Posterior vena cava (tissue), 2 donors: ENCODE data around the gene COQ8B. TPM values are rescaled to one million over a fixed set of nuclear protein-coding genes. Genes with fewer than 3 reads are reported as not detected.

ENCODE experiments used
- DNase-seq: peaks from one replicate; pipeline ENCODE4 v3.0.0-alpha.2; 2020; ENCODE audit warnings: low spot score
- intact Hi-C, 2 donors: fragments of 100-400 bp; cut with DNase I; formaldehyde crosslinking; loops; one replicate each; pipeline versions ENCODE4 v1.14.1 to v1.14.2; 2022 to 2023
- total RNA-seq, 2 donors: library from RNA; stranded (reverse); fragmentation: NEBNext Ultra II Directional; extraction: Animal tissue kit (Norgen Biotek cat#: 25700); gene quantifications; one replicate each; pipeline ENCODE4 v1.2.1, GENCODE V29; 2021
- donor health status: DM: yes; HTN: yes; CAD: no.
- donor health status: DM: yes; HTN: yes; CAD: no.

Gene COQ8B
- total RNA-seq, 2 donors from 2014 or later: 21.5 to 29.9 TPM

DNA sequence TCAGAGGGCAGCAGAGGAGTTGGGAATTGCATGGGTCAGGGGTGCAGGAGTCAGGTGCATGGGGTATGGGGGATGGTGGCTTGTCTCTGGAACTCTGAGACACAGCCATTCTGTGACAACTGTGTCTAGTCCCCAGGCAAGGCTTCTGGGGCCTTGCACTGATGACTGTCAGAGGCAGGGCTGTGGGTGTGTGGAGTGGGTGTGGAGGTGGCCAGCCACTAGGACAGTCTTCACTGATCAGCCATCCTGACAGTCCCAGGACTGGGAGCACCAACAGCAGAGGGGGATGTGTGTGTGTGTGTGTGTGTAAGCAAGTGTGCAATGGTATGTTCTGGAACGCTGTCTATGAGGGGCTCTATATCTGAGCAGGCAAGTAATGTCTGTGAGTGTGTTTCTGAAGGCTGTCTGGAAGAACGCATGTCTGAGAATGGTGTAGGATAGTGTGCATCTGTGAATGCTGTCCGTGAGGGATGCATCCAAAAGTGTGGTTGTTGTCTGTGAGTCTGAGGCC, 31.6 kb downstream of the COQ8B start:
- intact Hi-C loops: no loop called here
- no peak for DNase-seq

DNA sequence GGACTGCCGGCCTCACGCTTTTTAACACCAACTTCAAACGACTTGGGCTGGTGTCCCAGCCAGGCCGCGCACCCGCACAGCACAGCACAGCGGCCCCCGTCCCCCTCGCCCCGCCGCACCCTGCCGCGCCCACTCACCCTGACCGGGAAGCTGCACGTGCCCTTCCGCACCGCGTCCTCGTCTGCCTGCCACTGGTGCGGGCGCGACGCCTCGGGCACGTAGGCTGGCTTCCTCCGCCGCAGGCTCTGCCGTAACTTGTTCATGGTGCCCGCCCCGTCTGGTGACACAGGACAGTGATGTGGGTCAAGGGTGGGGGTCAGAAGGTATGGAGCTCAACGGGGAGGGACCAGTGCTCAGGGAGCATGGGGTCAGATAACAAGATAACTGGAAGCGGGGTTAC, 32.4 kb downstream of the COQ8B start:
- intact Hi-C loops: no loop called here

DNA sequence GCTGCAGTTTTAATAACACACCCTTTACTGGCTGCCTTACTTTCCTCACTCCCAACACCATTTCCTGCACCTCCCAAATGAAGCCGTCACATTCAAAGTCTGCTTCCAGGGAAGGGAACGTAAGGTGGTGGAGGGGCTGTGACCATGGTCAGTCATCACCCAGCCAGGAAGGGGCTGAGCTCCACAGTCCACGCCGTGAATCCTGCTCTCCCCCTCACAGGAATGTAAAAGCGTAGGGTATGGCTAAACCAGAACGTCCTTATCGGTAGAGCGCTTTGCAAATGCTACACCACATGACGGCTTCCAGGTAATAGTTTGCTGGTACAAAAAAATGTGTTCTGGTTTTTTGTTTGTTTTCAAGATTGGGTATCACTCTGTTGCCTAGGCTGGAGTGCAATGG, 33.2 kb downstream of the COQ8B start:
- DNase-seq: no peak
- intact Hi-C loops: no loop called here

More for the DNA sequence above, 32.4 kb downstream of the COQ8B start:
- no peak for DNase-seq

DNA sequence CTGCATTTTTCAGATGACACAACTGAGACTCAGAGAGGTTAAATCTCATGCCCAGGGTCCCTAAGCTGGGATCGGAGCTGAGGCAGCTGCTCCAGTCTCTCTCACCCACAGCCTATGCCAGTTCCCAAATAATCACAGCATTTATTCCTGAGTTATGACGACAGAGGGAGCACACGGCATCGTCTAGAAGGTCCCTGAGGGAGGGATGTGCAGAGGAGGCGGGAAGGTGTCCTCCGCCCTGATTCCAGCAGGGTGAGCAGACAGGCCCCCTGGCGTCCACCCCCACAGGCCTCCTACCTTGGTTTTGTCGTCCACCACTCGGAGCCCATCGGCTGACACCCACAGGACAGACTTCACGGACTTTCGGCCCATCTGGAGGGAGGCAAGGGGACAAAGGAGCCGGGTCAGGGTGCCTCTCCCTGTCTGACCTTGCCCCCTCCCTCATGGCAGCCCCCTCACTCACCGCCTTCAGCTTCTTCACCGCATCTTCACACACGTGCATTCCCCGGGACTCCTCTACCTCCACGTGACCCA, 34.2 kb downstream of the COQ8B start:
- intact Hi-C loops: no loop called here
- no peak for DNase-seq

DNA sequence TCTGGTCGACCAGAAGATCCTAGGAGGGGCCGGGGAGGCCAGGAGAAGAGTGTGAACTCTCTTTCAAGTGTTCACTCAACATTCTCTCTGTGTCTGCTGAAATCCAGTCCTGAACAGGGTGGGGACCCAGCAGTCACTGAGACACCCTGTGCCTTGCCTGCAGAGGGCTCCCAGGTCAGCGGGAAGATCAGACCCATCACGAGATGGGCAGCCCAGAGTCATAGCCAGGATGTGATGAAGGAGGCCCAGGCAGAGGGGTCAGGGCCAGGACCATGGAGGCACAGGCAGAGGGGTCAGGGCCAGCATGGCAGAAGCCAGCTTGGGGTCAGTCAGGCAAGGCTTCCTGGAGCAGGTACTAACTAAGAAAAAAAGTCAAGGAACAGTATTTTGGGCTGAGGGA, 35.6 kb downstream of the COQ8B start:
- intact Hi-C loops: no loop called here

DNA sequence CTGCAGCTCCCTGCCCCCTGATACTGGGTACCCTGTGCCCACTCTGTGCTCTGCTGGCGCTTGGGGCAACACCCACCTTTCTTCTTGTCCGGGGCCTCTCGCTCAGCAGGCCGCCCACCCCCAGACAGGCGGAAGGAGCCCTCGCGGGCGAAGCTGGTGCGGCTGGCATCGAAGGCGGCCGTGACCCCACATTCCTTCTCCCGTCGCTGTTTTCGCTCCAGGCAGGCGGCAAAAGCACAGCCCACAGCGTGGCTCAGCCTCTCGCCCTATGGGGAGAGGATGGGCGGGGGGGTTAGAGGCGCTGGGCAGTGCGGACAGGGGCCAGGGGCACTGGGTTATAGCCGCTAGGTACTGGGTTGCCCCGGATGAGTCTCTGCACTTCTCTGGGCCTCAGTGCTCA, 39.5 kb downstream of the COQ8B start:
- intact Hi-C loops: no loop called here
- DNase-seq: no peak

More for the DNA sequence above, 35.6 kb downstream of the COQ8B start:
- DNase-seq: no peak

DNA sequence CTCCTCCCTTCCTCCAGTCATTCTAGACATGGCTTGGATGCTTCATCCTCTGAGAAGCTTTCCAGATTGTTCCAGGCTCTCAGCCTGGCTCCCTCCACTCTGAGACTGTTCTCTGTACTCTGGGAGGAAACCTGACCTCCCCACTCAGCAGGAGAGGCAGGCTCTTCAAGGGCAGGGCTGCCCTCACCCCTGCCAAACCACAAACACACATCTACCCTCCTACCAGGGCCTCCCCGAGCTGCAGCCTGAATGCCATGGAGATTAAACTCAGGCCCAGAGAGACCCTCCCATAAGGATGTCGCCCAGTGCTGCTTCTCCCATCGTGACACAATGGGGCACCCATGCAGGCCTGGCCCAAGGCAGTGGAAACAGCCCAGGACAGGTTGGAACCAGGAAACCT, 42.4 kb downstream of the COQ8B start:
- no peak for DNase-seq
- intact Hi-C loops: no loop called here

DNA sequence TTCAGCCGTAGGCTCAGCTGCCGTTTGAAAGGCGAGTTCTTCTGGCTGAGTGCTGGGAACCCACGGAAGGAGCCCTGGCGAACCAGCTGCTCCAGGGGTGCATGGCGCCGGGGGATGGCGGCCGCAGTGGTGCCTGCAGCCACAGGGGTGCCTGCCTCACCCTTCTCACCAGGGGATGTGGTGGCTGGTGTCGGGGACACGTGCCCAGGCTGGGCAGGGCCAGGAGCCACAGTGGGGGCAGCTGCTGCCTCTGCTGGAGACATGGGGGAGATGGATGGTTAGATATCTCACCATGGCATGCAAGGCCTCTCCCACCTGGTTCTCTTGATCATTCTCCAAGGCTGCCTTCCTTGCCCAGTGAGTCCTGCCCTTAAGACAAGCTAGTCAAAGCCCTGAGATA, 43.3 kb downstream of the COQ8B start:
- intact Hi-C loops: no loop called here
- no peak for DNase-seq

DNA sequence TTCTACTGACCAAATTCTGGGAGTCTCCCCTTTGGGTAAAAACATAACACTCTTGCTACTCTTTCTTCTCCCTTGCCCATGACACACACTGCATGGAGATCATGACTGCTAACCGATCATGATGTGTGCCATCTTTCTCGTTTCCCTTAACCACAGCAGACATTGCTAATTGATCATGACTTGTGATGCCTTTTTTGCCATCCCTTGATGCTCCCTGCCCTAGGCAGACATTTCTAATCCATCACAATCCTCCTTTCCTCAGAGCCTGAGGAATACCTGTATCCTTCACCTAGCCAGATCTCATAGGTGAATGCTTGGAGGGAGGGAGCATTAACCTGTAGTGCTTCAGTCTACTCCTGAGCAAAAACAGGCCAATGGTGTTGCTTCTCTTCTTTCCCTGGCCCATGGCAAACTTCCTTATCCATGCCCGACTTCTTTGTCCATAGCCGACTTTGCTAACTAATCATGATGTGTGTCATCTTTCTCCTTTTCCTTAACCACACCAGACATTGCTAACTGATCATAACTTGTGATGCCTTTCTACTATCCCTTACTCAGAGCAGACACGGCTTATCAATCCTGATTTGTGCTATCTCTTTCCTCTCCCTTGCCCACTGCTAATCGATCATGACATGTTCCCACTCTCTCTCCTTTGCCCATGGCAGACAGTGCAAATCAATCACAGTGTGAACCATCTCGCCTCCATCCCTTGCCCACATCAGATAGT, 44.0 kb downstream of the COQ8B start:
- intact Hi-C loops: no loop called here
- DNase-seq: no peak

DNA sequence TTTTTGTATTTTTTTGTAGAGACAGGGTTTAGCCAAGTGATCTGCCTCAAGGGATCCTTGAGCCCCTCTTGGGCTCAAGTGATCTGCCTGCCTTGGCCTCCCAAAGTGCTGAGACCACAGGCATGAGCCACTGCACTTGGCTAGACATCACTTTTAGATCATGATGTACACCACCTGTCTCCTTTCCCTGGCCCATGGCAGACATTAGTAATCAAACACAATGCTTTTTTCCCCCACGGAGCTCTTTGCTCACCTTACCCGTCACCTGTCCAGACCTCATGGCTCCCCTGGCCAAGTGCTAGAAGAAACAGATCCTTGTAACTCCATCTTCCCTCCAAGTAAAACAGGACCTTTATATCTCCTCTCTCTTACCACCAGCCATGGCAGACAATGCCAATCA, 44.6 kb downstream of the COQ8B start:
- DNase-seq: no peak
- intact Hi-C loops: no loop called here

DNA sequence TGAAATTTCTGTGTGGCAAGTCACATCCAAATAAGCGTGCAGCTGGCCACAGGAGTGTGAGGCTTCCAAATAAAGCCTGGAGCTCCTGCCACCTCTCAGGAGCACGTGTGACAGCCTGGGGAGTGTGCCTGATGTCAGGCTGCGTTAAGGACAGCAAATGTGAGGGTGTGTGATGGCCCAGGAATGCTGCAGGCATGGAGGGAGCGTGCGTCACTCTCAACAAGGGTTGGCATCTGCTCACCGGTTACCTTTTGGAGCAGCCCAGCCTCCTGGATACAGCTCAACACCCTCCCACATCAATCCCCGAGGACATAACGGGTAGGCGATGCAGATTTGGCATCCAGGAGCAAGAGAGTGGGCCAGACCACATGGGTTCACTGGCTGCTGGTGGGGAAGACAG, 45.3 kb downstream of the COQ8B start:
- intact Hi-C loops: no loop called here
- DNase-seq: no peak

DNA sequence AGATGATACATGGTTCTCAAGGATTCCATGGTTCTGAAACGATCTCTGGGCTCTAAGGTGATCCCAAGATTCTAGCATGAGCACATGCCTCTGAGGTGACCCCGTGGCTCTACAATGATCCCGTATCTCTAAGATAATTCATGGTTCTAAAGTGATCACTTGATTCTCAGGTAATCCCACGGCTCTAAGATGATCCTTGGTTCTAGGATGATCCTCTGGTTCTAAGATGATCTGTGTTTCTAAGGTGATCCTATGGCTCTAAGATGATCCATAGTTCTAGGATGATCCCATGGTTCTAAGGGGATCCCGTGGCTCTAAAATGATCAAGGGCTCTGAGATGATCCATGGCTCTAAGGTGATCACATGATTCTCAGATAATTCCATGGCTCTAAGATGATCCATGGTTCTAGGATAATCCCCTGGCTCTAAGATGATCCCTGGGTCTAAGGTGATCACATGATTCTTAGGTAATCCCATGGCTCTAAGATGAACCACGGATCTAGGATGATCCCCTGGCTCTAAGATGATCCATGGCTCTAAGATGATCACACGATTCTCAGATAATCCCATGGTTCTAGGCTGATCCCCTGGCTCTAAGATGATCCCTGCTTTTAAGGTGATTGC, 47.6 kb downstream of the COQ8B start:
- no peak for DNase-seq
- intact Hi-C loops: loop anchor here in 1 of 2 donors (10.0 kb wide), 1 partner anchor 136 kb away; no protein-coding TSS in a partner anchor

DNA sequence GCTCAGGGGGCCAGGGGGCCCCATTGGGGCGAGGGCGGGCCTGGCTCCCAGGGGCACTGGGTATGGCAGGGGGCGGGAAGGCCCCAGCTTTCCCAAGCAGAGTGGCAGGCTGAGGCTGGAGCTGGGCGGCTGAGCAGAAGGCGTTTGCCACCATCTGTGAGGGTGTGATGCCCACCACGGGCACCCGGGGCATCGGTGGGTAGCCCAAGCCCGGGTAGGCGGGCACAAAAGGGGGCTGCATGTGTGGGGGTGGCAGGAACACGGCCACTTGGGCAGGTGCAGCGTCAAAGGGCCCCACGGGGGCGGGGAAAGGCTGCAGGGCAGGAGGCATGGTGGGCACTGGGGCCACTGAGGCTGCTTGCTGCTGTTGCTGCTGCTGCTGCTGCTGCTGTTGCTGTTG, 49.1 kb downstream of the COQ8B start:
- DNase-seq: no peak
- intact Hi-C loops: loop anchor here in 1 of 2 donors (10.0 kb wide), 1 partner anchor 137 kb away; no protein-coding TSS in a partner anchor

DNA sequence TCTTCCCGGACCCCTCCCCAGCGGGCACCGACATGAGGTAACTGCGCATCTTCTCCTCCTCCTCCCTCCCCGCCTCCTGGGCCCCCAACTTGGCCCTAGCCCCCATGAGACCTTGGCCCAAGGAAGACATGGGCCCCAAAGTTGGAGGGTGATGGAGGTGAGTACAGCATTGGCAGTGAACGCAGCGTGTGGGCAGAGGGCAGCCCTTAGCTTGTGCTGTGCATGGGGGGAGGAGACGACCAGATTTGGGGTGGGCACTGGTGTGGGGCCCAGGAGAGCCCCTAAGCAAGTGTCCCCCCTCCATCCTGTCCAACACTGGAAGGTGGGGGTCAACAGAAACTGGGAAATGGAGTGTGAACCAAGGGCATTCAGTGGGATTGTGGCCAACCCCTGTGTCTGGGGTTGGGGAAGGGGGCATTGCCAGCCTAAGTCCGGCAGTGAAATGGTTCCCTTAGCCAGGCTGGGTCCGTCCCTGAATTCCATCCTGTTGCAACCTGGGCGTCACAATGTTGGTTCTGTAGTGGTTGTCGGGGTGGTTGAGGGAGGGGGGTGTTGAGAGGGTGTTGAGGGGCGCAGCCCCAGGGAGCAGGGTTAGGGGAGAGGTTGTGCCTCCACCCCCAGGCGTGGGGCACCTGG, 49.8 kb downstream of the COQ8B start:
- intact Hi-C loops: loop anchor here in 1 of 2 donors (10.0 kb wide), 1 partner anchor 138 kb away; no protein-coding TSS in a partner anchor
- no peak for DNase-seq

DNA sequence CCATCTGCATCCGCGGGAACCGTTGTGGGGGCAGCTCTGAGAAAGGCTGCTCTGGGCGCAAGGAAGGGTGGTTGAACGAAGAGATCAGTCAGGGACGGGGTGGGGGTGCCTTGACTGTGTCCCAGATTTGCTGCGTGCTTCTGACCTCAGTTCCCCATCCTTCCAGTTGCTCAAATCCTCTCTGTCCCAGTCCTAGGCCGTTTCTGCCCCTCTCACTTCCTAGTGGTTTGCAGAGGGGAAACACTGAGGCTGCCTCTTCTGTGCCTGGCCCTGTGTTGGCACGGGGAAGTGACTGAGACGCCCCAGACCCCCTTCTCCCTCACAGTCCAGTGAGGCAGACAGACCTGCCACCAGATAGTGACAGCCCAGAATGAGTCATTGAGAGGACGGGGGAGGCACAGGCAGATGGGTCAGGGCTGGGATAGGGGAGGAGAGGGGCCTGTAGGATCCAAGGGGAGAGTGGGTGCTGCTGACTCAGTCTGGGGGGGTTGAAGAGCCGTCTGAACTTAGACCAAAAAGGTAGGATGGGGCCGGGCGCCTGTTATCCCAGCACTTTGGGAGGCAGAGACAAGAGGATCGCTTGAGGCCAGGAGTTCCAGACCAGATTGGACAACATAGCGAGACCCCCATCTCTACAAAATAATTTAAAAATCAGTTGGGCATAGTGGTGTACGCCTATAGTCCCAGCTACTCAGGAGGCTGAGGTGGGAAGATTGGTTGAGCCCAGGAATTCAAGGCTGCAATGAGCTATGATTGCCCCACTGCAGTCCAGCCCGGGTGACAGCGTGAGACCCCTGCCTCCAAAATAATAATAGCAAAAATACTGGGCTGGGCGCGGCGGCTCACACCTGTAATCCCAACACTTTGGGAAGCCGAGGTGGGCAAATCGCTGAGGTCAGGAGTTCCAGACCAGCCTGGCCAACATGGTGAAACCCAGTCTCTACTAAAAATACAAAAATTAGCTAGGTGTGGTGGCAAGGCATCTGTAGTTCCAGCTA, 52.7 kb downstream of the COQ8B start:
- DNase-seq: no peak
- intact Hi-C loops: loop anchor here (5.0 to 10.0 kb wide), 2 partner anchors 141 to 148 kb away; no protein-coding TSS in a partner anchor

DNA sequence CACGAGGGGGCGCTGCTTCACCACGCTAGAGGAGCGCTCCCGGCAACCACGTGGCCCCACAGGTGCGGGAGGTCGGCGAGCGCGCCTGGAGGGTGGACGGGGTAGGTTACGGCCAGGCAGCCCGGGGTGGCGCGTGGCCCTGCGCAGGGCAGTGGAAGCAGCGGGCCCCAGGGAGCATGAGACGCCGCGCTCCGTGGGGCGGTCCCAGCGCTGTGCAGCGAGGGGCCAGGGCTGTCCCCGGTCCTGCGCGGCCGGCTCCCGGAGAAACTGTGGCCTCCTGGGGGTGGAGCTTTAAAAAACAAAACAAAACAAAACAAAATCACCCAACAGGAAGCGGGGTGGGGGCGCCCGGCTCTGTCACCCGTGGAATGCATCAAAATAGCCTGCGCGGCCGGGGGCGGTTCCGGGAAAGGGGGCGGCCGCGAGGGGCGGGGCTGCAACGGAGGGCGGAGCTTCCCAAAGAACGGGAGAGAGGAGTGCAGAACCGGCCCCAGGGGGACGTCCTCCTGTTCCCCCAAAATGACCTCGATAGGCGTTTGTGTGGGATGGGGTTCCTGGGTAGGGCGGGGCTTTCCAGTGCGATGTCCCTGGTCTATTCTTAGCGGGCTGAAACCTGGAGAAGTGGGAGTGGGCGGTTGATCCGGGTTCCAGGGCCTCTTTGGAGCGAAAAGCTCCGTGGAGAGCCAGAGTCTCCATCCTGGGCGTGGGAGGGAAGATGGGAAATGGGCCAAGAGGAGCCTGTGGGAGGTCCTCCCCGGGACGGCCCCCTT, 53.6 kb downstream of the COQ8B start:
- intact Hi-C loops: loop anchor here (5.0 to 10.0 kb wide), 2 partner anchors 142 to 149 kb away; no protein-coding TSS in a partner anchor

DNA sequence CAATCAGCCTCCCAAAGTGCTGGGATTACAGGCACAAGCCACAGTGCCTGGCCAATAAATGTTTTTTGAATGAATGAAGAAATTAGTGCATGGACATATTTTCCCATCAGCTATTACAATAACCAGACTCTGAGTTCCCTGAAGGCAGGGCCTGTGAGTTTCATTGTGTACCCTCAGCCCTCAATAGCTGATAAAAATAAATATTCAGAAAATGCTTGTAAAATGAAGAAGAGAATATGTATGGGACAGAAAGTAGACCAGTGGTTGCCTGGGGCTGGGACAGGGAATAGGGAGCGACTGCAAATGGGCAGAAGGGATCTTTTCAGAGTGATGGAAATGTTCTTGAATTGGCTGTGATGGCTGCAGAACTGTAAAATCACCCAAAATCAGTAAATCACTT, 55.1 kb downstream of the COQ8B start:
- no peak for DNase-seq
- intact Hi-C loops: loop anchor here (5.0 to 10.0 kb wide), 2 partner anchors 143 to 151 kb away; no protein-coding TSS in a partner anchor

More for the DNA sequence above, 53.6 kb downstream of the COQ8B start:
- peak; percentile 97 for DNase-seq

DNA sequence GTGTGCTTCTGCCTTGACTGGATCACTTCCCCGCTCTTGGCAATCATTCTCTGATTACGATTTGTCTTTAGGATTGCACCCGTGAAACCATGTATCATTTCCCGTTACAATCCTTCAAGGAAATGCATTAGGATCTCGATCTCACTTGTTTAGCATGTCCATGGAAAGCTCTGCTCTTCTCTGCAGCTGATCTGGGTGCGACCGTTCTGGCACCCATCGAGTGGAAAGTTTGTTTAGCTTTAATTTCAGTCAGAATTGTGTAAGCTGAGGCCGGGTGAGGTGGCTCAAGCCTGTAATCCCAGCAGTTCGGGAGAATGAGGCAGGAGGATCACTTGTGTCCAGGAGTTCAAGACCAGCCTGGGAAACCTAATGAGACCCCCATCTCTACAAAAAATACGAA, 57.1 kb downstream of the COQ8B start:
- no peak for DNase-seq
- intact Hi-C loops: no loop called here
